ENCODE data around the gene LENG8. TPM values are rescaled to one million over a fixed set of nuclear protein-coding genes. Genes with fewer than 3 reads are reported as not detected.

LENG8 gene
- total RNA-seq, 3 donors from 2014 or later: 157 to 214 (median 199) TPM

DNA sequence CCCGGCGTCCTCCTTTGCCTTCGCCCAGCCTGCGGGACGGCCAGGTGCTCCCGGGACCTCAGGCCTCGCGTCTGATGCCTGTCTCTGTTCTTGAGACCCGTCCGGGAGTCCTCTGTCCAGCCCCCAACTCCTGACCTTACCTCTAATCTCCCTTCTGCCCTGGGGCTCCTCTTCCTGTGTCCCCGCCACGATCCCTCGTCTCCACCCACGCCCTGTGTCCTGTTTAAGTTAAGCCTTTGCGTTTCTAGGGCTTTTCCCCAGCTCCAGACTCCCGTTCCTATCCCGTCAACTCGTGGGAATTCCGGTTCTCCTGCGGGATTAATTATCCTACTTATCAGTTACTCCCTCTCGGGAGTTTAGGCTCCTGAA, 686 bp downstream of the LENG8 start:
- Histone ChIP-seq H3K9me3 (no peaks in the 10 kb centered on the region), H3K4me3 (peak overlapping the region; percentile 79), H3K4me1 (ENCODE audit: low read depth) (peaks cover 28% of the 10 kb centered on the region), H3K36me3 (ENCODE audit: low read depth) (peaks cover 5% of the 10 kb centered on the region)
- DNase-seq: no peak
- intact Hi-C loops (cut with DNase I, micrococcal nuclease): no loop called here
- TF ChIP-seq, protein P1, sequence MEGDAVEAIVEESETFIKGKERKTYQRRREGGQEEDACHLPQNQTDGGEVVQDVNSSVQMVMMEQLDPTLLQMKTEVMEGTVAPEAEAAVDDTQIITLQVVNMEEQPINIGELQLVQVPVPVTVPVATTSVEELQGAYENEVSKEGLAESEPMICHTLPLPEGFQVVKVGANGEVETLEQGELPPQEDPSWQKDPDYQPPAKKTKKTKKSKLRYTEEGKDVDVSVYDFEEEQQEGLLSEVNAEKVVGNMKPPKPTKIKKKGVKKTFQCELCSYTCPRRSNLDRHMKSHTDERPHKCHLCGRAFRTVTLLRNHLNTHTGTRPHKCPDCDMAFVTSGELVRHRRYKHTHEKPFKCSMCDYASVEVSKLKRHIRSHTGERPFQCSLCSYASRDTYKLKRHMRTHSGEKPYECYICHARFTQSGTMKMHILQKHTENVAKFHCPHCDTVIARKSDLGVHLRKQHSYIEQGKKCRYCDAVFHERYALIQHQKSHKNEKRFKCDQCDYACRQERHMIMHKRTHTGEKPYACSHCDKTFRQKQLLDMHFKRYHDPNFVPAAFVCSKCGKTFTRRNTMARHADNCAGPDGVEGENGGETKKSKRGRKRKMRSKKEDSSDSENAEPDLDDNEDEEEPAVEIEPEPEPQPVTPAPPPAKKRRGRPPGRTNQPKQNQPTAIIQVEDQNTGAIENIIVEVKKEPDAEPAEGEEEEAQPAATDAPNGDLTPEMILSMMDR (IDR thresholded peaks at IDR 0.05): no peak
- ATAC-seq: peak; percentile 1

DNA sequence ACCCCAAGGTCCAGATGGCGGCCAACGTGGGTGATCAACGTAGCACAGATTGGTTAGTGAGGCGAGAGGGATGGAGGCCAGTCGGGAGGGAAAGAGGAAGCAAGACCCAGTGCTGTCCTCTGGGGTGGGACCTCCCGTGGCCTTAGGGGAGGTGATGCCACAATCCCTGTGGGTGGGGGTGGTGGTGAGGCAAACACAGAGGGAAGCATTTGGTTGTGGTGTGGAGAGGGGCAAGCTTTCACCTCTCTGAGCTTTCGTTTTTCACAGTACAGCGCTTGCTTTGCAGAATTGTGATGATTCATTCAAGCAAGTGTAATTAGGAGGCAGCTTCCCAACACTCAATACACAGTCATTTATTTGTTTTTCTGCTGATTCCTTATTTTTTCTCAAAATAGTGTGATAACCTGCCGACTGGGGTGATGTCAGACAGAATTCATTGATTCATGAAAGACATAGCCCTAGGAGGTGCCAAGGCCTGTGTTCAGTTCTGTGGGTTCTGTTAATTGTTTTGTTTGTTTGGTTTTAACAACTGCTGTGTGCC, 2.4 kb downstream of the LENG8 start:
- DNase-seq (peak in 2 of 3 donors; percentile 26 to 55), ATAC-seq (no peak)
- intact Hi-C loops (cut with DNase I, micrococcal nuclease): no loop called here
- no peaks in the 10 kb centered on the region for H3K9me3 ChIP-seq
- no peak overlapping the region for H3K4me3 ChIP-seq
- H3K36me3 ChIP-seq (ENCODE audit: low read depth): peaks cover 18% of the 10 kb centered on the region
- H3K4me1 ChIP-seq (ENCODE audit: low read depth): peaks cover 24% of the 10 kb centered on the region
- TF ChIP-seq, protein P1 (IDR thresholded peaks at IDR 0.05): no peak

DNA sequence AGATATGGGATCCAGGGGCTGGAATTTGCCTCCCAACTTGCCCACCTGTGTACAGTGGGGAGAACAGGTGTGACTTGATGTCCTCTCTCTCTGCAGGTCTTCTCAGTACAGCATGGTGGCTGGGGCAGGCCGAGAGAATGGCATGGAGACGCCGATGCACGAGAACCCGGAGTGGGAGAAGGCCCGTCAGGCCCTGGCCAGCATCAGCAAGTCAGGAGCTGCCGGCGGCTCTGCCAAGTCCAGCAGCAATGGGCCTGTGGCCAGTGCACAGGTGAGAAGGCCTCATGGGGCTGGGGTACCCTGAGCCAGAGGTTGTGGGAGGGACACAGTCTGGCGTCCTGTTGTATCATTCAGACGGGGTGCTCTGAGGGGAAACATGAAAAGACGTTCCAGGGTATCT, 3.0 kb downstream of the LENG8 start:
- intact Hi-C loops (cut with DNase I, micrococcal nuclease): no loop called here
- no peak for ATAC-seq
- peak in 2 of 3 donors; percentile 24 to 53 for DNase-seq
- H3K9me3 ChIP-seq: no peaks in the 10 kb centered on the region
- peaks cover 23% of the 10 kb centered on the region for H3K4me1 ChIP-seq (ENCODE audit: low read depth)
- peaks cover 23% of the 10 kb centered on the region for H3K36me3 ChIP-seq (ENCODE audit: low read depth)
- H3K4me3 ChIP-seq: no peak overlapping the region
- TF ChIP-seq, protein P1 (IDR thresholded peaks at IDR 0.05): no peak

DNA sequence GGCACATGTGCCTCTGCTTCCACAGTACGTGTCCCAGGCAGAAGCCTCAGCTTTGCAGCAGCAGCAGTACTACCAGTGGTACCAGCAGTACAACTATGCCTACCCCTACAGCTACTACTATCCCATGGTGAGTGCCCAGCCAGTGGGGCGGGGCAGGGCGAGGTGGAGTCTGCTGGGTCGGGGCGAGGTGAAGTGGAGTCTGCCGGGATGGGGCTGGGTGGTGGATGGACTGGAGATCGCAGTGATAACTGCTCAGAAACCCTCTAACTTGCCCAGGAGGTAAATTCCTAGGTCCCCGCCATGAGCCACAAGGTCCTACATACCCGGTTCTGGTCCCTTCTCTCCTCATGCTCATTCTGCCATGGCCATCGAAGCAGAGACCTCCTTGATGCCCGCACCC, 3.6 kb downstream of the LENG8 start:
- no peak for ATAC-seq
- intact Hi-C loops (cut with DNase I, micrococcal nuclease): no loop called here
- DNase-seq: peak in 2 of 3 donors; percentile 39
- H3K36me3 ChIP-seq (ENCODE audit: low read depth): peaks cover 27% of the 10 kb centered on the region
- TF ChIP-seq, protein P1 (IDR thresholded peaks at IDR 0.05): no peak
- no peak overlapping the region for H3K4me3 ChIP-seq
- no peaks in the 10 kb centered on the region for H3K9me3 ChIP-seq
- H3K4me1 ChIP-seq (ENCODE audit: low read depth): peaks cover 17% of the 10 kb centered on the region

DNA sequence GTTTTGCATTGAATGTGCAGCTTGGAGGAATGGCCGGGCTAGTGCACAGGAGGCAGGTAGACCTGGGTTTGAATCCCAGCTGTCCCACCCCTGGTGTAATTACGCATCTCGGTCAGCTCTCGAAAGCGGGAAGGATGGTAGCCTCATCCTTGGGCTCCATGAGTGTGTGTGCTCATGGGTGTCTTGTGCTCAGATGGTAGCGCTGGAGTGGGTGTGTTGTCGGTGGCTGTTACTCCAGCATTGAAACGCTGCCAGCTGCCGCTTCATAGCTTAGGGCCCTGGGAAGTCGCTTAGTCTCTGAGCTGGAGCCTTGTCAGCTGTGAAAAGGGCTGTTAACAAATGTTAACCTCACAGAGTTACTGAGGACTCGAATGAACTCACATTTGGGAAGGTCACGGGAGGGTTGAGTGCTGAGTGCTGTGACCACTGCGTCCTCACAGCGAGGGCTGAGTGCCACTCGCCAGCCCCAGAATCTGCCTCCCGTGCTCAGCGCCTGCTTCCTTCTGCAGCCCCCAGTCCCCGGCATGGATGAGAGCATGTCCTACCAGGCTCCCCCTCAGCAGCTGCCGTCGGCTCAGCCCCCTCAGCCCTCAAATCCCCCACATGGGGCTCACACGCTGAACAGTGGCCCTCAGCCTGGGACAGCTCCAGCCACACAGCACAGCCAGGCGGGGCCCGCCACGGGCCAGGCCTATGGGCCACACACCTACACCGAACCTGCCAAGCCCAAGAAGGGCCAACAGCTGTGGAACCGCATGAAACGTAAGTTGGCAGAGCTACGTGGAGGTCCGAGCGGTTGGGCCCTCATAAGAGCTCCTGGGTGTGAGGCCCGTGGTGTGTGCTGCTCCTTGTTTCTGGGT, 5.2 kb downstream of the LENG8 start:
- DNase-seq (peak in 2 of 3 donors; percentile 25 to 48), ATAC-seq (no peak)
- H3K4me3 ChIP-seq: no peak overlapping the region
- H3K4me1 ChIP-seq (ENCODE audit: low read depth): peaks cover 16% of the 10 kb centered on the region
- H3K9me3 ChIP-seq: no peaks in the 10 kb centered on the region
- intact Hi-C loops (cut with DNase I, micrococcal nuclease): no loop called here
- TF ChIP-seq, protein P1 (IDR thresholded peaks at IDR 0.05): no peak
- H3K36me3 ChIP-seq (ENCODE audit: low read depth): peaks cover 31% of the 10 kb centered on the region
